Measurements from ENCODE around the gene WDR20. TPM values are rescaled to one million over a fixed set of nuclear protein-coding genes. Genes with fewer than 3 reads are reported as not detected.
"Not testable (repeated sequence)": the region's sequence is repeated elsewhere in the genome, so short reads cannot be mapped to it uniquely, and the experiment has no call there.

WDR20 gene
- total and polyA plus RNA-seq, 2 donors, result 16.4 to 16.8 TPM

DNA sequence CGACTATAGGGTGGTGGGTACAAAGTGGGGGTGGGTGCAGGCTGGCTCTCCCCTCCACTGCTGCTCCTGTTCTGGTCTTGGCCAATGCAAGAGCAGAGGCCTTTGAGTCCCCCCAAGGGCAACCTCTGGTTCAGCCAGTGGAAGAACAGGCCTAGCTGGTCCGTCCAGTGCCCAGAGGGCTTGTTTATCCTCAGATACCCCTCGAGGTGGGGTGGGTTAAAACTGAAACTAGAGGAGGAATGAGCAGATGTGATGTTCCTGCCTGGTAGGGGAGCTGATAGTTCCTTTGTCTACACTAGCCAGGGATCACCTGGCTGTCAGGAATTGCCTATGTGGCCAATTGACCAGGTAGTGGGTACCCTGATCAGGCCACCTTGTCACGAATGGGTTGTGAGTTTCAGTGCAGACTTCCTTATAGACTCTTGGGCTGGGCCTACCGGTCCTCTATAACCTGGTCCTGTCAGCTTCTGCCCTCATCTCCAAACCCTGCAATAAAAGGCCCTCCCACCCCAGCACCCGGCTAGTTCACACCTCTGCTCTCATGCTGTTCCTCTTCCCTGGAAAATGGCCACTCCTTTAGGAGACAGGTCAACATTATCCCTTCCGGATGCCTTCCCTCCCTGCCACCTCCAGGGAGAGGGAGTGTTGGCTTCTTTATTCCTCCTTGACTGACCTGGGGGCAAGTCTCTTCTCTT, 42.1 kb upstream of the WDR20 start:
- peaks cover 0 to 4% of the 10 kb centered on the region in 2 donors for H3K27me3 ChIP-seq (ENCODE audit: control insufficient read depth in 2 of 2, insufficient read depth in 1 of 2, low read length in 1 of 2)
- no peaks in the 10 kb centered on the region for H3K9me3 ChIP-seq (ENCODE audit: control insufficient read depth in 2 of 2, insufficient read depth in 1 of 2, low read length in 1 of 2)
- H3K27ac ChIP-seq (ENCODE audit: low read depth in 1 of 2, low read length in 1 of 2), result no peak overlapping the region
- no peaks in the 10 kb centered on the region for H3K36me3 ChIP-seq (ENCODE audit: control insufficient read depth in 2 of 2, insufficient read depth in 2 of 2, low read length in 1 of 2)
- WGBS, result 90% methylated on average over 7 of the region's 7 CpGs
- DNase-seq (ENCODE audit: low read depth in 6 of 9, low spot score in 9 of 9), result no peak
- H3K4me1 ChIP-seq (ENCODE audit: control insufficient read depth in 2 of 2, insufficient read depth in 2 of 2, low read length in 2 of 2), result no peaks in the 10 kb centered on the region
- H3K4me3 ChIP-seq (ENCODE audit: low read length in 2 of 2), result no peak overlapping the region

- Histone ChIP-seq H3K9me3 (ENCODE audit: control insufficient read depth in 2 of 2, insufficient read depth in 1 of 2, low read length in 1 of 2) (no peaks in the 10 kb centered on the region), H3K4me3 (ENCODE audit: low read length in 2 of 2) (no peak overlapping the region), H3K27me3 (ENCODE audit: control insufficient read depth in 2 of 2, insufficient read depth in 1 of 2, low read length in 1 of 2) (no peaks in the 10 kb centered on the region), H3K36me3 (ENCODE audit: control insufficient read depth in 2 of 2, insufficient read depth in 2 of 2, low read length in 1 of 2) (no peaks in the 10 kb centered on the region), H3K4me1 (ENCODE audit: control insufficient read depth in 2 of 2, insufficient read depth in 2 of 2, low read length in 2 of 2) (no peaks in the 10 kb centered on the region), H3K27ac (ENCODE audit: low read depth in 1 of 2, low read length in 1 of 2) (no peak overlapping the region)
- WGBS, result 85% methylated on average over 10 of the region's 10 CpGs
- DNase-seq (ENCODE audit: low read depth in 6 of 9, low spot score in 9 of 9), result no peak
These were observed 36.5 kb upstream of the WDR20 start for GRCh38 chr14:102103062-102103695.

DNA sequence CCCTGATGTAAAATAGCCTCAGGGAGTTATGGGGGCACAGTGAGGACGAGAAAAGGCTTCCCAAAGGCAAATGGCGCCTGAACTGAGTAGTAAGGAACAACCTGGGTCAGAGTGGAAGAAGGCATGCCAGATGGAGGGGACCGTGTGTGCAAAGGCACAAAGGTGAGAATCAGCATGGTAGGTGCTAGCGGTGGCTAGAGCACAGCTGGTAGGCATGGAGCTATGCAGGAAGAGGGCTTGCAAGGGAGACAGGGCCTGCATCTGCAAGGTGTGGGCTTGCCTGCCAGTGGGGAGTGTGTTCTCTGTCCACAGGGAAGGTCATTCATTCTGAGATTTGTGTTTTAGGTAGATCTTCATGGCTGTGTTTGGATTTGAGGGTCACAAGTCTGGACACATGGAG, 34.3 kb upstream of the WDR20 start:
- DNase-seq (ENCODE audit: low read depth in 6 of 9, low spot score in 9 of 9), result no peak
- 95% methylated on average over 4 of the region's 4 CpGs for WGBS
- Histone ChIP-seq H3K4me3 (ENCODE audit: low read length in 2 of 2) (no peak overlapping the region), H3K27me3 (ENCODE audit: control insufficient read depth in 2 of 2, insufficient read depth in 1 of 2, low read length in 1 of 2) (no peaks in the 10 kb centered on the region), H3K27ac (ENCODE audit: low read depth in 1 of 2, low read length in 1 of 2) (no peak overlapping the region), H3K9me3 (ENCODE audit: control insufficient read depth in 2 of 2, insufficient read depth in 1 of 2, low read length in 1 of 2) (peaks cover 0 to 1% of the 10 kb centered on the region in 2 donors), H3K4me1 (ENCODE audit: control insufficient read depth in 2 of 2, insufficient read depth in 2 of 2, low read length in 2 of 2) (no peaks in the 10 kb centered on the region), H3K36me3 (ENCODE audit: control insufficient read depth in 2 of 2, insufficient read depth in 2 of 2, low read length in 1 of 2) (no peaks in the 10 kb centered on the region)

DNA sequence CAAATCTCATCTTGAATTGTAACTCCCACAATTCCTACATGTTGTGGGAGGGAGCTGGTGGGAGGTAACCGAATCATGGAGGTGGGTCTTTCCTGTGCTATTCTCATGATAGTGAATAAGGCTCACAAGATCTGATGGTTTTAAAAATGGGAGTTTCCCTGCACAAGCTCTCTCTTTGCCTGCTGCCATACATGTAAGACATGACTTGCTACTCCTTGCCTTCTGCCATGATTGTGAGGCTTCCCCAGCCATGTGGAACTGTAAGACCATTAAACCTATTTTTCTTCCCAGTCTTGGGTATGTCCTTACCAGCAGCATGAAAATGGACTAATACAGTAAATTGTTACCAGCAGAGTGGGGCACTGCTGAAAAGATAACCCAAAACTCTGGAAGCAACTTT, 30.4 kb upstream of the WDR20 start:
- peaks cover 0 to 11% of the 10 kb centered on the region in 2 donors for H3K9me3 ChIP-seq (ENCODE audit: control insufficient read depth in 2 of 2, insufficient read depth in 1 of 2, low read length in 1 of 2)
- not testable (repeated sequence) for DNase-seq (ENCODE audit: low read depth in 6 of 9, low spot score in 9 of 9); H3K4me1 ChIP-seq (ENCODE audit: control insufficient read depth in 2 of 2, insufficient read depth in 2 of 2, low read length in 2 of 2); H3K4me3 ChIP-seq (ENCODE audit: low read length in 2 of 2); H3K27ac ChIP-seq (ENCODE audit: low read depth in 1 of 2, low read length in 1 of 2); H3K36me3 ChIP-seq (ENCODE audit: control insufficient read depth in 2 of 2, insufficient read depth in 2 of 2, low read length in 1 of 2); H3K27me3 ChIP-seq (ENCODE audit: control insufficient read depth in 2 of 2, insufficient read depth in 1 of 2, low read length in 1 of 2)
- 98% methylated on average over 1 of the region's 1 CpG for WGBS

DNA sequence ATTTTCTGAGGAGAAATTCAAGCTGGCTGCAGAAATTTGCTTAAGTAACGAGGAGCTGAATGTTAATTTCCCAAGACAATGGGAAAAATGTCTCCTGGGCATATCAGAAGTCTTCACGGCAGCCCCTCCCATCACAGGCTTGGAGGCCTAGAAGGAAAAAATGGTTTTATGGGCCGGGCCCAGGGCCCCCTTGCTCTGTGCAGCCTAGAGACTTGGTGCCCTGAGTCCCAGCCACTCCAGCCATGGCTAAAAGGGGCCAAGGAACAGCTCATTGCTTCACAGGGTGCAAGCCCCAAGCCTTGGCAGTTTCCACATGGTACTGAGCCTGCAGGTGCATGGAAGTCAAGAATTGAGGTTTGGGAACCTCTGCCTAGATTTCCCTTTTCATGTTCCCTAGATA, 28.6 kb upstream of the WDR20 start:
- Histone ChIP-seq H3K9me3 (ENCODE audit: control insufficient read depth in 2 of 2, insufficient read depth in 1 of 2, low read length in 1 of 2) (peaks cover 0 to 11% of the 10 kb centered on the region in 2 donors), H3K27ac (ENCODE audit: low read depth in 1 of 2, low read length in 1 of 2) (no peak overlapping the region), H3K4me1 (ENCODE audit: control insufficient read depth in 2 of 2, insufficient read depth in 2 of 2, low read length in 2 of 2) (no peaks in the 10 kb centered on the region), H3K4me3 (ENCODE audit: low read length in 2 of 2) (no peak overlapping the region), H3K36me3 (ENCODE audit: control insufficient read depth in 2 of 2, insufficient read depth in 2 of 2, low read length in 1 of 2) (no peaks in the 10 kb centered on the region), H3K27me3 (ENCODE audit: control insufficient read depth in 2 of 2, insufficient read depth in 1 of 2, low read length in 1 of 2) (no peaks in the 10 kb centered on the region)
- DNase-seq (ENCODE audit: low read depth in 6 of 9, low spot score in 9 of 9), result no peak
- 93% methylated on average over 3 of the region's 3 CpGs for WGBS

DNA sequence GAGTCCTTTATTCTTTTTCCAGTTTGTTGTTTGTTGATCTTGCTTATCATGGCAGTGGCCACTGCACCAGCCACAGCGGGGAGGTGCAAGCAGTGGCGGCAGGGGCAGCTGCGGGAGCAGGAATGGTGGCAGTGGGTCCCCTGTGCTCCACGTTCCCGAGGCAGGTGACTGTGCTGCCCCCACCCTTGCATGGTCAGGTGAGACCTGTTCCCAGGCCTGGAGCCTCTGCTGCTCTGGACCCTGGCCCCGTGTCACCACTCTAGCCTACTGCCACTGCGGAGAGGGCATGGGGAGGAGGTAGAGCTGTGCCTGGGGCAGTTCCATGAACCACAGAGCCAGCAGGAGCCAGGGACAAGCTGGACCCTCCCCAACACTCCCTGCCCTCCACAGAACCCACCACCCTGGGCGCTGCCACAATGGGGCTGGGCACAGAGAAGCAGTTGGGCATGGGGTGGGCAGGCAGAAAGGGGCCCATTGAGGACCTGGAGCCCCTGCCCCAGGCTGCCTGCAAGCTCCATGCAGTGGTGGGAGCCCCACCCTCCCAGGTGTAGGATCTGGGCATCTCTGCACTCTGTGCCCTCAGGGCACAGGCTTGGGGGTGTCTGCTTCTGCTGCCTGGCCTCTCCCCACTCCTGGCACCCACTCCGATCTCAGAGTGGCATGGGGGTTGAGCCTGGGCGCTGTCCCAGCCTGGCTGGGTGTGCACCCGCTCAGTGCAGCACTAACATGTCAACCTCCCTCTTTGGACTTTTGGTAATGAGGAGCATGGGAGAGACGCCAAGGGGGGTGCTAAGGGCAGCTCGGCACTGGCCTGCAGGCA, 23.1 kb upstream of the WDR20 start:
- 97% methylated on average over 13 of the region's 13 CpGs for WGBS

GRCh38 chr14:102117852-102118251, 21.8 kb upstream of the WDR20 start:
- Histone ChIP-seq H3K27ac (ENCODE audit: low read depth in 1 of 2, low read length in 1 of 2) (no peak overlapping the region), H3K4me3 (ENCODE audit: low read length in 2 of 2) (no peak overlapping the region), H3K36me3 (ENCODE audit: control insufficient read depth in 2 of 2, insufficient read depth in 2 of 2, low read length in 1 of 2) (no peaks in the 10 kb centered on the region), H3K9me3 (ENCODE audit: control insufficient read depth in 2 of 2, insufficient read depth in 1 of 2, low read length in 1 of 2) (peaks cover 4 to 23% of the 10 kb centered on the region in 2 donors), H3K27me3 (ENCODE audit: control insufficient read depth in 2 of 2, insufficient read depth in 1 of 2, low read length in 1 of 2) (no peaks in the 10 kb centered on the region), H3K4me1 (ENCODE audit: control insufficient read depth in 2 of 2, insufficient read depth in 2 of 2, low read length in 2 of 2) (no peaks in the 10 kb centered on the region)
- 97% methylated on average over 3 of the region's 3 CpGs for WGBS
- no peak for DNase-seq (ENCODE audit: low read depth in 6 of 9, low spot score in 9 of 9)

More for the DNA sequence above, 23.1 kb upstream of the WDR20 start:
- Histone ChIP-seq H3K27ac (ENCODE audit: low read depth in 1 of 2, low read length in 1 of 2) (no peak overlapping the region), H3K27me3 (ENCODE audit: control insufficient read depth in 2 of 2, insufficient read depth in 1 of 2, low read length in 1 of 2) (no peaks in the 10 kb centered on the region), H3K4me3 (ENCODE audit: low read length in 2 of 2) (no peak overlapping the region), H3K36me3 (ENCODE audit: control insufficient read depth in 2 of 2, insufficient read depth in 2 of 2, low read length in 1 of 2) (no peaks in the 10 kb centered on the region), H3K9me3 (ENCODE audit: control insufficient read depth in 2 of 2, insufficient read depth in 1 of 2, low read length in 1 of 2) (peaks cover 4 to 23% of the 10 kb centered on the region in 2 donors), H3K4me1 (ENCODE audit: control insufficient read depth in 2 of 2, insufficient read depth in 2 of 2, low read length in 2 of 2) (no peaks in the 10 kb centered on the region)
- DNase-seq (ENCODE audit: low read depth in 6 of 9, low spot score in 9 of 9), result no peak

GRCh38 chr14:102120888-102121287, 18.8 kb upstream of the WDR20 start:
- Histone ChIP-seq H3K27me3 (ENCODE audit: control insufficient read depth in 2 of 2, insufficient read depth in 1 of 2, low read length in 1 of 2) (no peaks in the 10 kb centered on the region), H3K4me3 (ENCODE audit: low read length in 2 of 2) (no peak overlapping the region), H3K9me3 (ENCODE audit: control insufficient read depth in 2 of 2, insufficient read depth in 1 of 2, low read length in 1 of 2) (peaks cover 4 to 23% of the 10 kb centered on the region in 2 donors), H3K36me3 (ENCODE audit: control insufficient read depth in 2 of 2, insufficient read depth in 2 of 2, low read length in 1 of 2) (no peaks in the 10 kb centered on the region), H3K27ac (ENCODE audit: low read depth in 1 of 2, low read length in 1 of 2) (no peak overlapping the region), H3K4me1 (ENCODE audit: control insufficient read depth in 2 of 2, insufficient read depth in 2 of 2, low read length in 2 of 2) (no peaks in the 10 kb centered on the region)
- DNase-seq (ENCODE audit: low read depth in 6 of 9, low spot score in 9 of 9), result no peak
- 79% methylated on average over 1 of the region's 1 CpG for WGBS

DNA sequence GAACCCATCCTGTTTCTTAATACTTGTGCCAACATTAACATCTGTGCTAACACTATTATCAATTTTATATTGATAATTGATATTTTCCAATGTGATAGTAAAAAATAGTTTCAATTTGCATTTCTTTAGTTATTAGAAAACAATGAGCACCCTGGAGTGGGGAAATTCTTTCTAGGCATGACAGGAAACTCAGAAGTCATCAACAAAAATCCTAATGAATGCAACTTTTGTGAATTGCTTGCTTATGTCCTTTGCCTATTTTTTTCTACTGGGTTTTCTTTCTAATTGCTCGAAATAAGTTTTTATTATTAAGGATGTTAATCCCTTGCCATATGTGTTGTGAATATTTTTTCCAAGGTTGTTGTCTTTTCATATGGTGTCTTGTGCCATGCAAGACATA, 18.1 kb upstream of the WDR20 start:
- H3K4me3 ChIP-seq (ENCODE audit: low read length in 2 of 2), result no peak overlapping the region
- peaks cover 4 to 19% of the 10 kb centered on the region in 2 donors for H3K9me3 ChIP-seq (ENCODE audit: control insufficient read depth in 2 of 2, insufficient read depth in 1 of 2, low read length in 1 of 2)
- H3K27me3 ChIP-seq (ENCODE audit: control insufficient read depth in 2 of 2, insufficient read depth in 1 of 2, low read length in 1 of 2), result no peaks in the 10 kb centered on the region
- H3K4me1 ChIP-seq (ENCODE audit: control insufficient read depth in 2 of 2, insufficient read depth in 2 of 2, low read length in 2 of 2), result no peaks in the 10 kb centered on the region
- 98% methylated on average over 1 of the region's 1 CpG for WGBS
- no peak overlapping the region for H3K27ac ChIP-seq (ENCODE audit: low read depth in 1 of 2, low read length in 1 of 2)
- DNase-seq (ENCODE audit: low read depth in 6 of 9, low spot score in 9 of 9), result no peak
- H3K36me3 ChIP-seq (ENCODE audit: control insufficient read depth in 2 of 2, insufficient read depth in 2 of 2, low read length in 1 of 2), result no peaks in the 10 kb centered on the region
